Measurements from ENCODE around the gene TGFA. TPM values are rescaled to one million over a fixed set of nuclear protein-coding genes. Genes with fewer than 3 reads are reported as not detected.
A peak's percentile ranks its signal among the peaks of the same experiment; 100 is the strongest.

TGFA gene
- total RNA-seq, 1 experiment from 2014 or later, result 7.8 TPM

- no peaks in the 10 kb centered on the region for H3K36me3 ChIP-seq
- H3K27me3 ChIP-seq, result no peaks in the 10 kb centered on the region
- H3K27ac ChIP-seq, result no peak overlapping the region
- DNase-seq, result no peak
- H3K4me1 ChIP-seq, result no peaks in the 10 kb centered on the region
- no peaks in the 10 kb centered on the region for H3K9me3 ChIP-seq (replicated peaks)
- H3K4me3 ChIP-seq, result no peak overlapping the region
Measured at GRCh38 chr2:70461981-70462876, 91.4 kb downstream of the TGFA start.

DNA sequence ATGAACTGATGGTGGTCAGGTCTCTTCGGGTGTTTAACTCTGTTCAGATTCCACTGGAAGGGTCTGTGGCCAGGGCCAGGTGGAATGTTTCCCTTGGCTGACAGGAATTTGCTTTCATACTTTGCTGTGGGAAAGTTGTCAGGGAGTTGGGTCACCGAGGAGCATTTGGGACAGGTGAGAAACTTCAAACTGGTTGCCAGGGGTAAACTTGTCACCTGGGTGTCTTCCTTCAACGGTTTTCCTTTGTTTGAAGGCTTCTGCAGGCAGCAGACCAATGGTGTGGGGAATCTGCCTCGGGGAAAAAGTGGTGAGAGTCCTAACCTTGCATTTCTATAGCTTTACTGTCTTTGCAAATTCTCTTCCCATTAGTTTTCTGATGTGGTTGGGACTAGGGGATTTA, 92.2 kb downstream of the TGFA start:
- H3K27ac ChIP-seq, result no peak overlapping the region
- no peaks in the 10 kb centered on the region for H3K4me1 ChIP-seq
- no peaks in the 10 kb centered on the region for H3K36me3 ChIP-seq
- no peak for DNase-seq
- no peaks in the 10 kb centered on the region for H3K9me3 ChIP-seq (replicated peaks)
- H3K4me3 ChIP-seq, result no peak overlapping the region
- H3K27me3 ChIP-seq, result no peaks in the 10 kb centered on the region

- Histone ChIP-seq H3K9me3 (replicated peaks) (no peaks in the 10 kb centered on the region), H3K27ac (no peak overlapping the region), H3K36me3 (no peaks in the 10 kb centered on the region), H3K4me1 (no peaks in the 10 kb centered on the region), H3K4me3 (no peak overlapping the region), H3K27me3 (no peaks in the 10 kb centered on the region)
- DNase-seq, result no peak
Measured at GRCh38 chr2:70460333-70460732, 93.3 kb downstream of the TGFA start.

- Histone ChIP-seq H3K27me3 (no peaks in the 10 kb centered on the region), H3K4me3 (no peak overlapping the region), H3K9me3 (replicated peaks) (no peaks in the 10 kb centered on the region), H3K4me1 (no peaks in the 10 kb centered on the region), H3K27ac (no peak overlapping the region), H3K36me3 (no peaks in the 10 kb centered on the region)
- no peak for DNase-seq
Measured at GRCh38 chr2:70458661-70459060, 95.0 kb downstream of the TGFA start.

- H3K9me3 ChIP-seq (replicated peaks), result no peaks in the 10 kb centered on the region
- H3K27me3 ChIP-seq, result no peaks in the 10 kb centered on the region
- DNase-seq, result no peak
Measured at GRCh38 chr2:70456585-70457495, 96.8 kb downstream of the TGFA start.

DNA sequence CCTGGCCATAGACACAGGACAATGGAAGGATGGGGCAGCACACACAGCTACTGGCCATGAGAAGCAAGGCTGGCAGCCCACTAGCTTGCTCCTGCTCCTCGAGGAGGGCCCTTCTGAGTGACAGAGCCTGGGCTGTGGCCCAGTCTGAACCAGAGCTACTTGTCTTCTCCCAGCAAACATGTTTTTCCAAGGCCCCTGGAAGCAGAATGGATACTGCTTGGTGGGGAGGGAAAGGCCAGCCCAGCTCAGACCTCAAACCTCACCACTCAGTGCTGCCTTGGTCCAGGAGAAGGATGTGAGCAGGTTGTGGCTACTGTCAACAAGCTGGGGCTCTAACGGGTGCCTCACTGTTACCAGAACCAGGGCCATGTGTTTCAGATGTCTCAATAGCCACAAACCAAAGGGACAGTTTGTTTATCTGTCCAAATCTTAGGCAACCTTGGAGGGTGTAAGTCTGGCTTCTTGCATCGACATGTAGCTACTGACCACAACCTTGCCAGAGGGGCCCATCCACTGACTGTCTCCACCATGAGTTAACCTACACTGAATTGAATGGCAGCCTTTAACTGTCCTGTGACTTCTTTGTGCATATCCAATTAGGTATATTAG, 98.6 kb downstream of the TGFA start:
- H3K27me3 ChIP-seq, result no peaks in the 10 kb centered on the region
- no peaks in the 10 kb centered on the region for H3K36me3 ChIP-seq
- H3K4me1 ChIP-seq, result no peaks in the 10 kb centered on the region
- H3K4me3 ChIP-seq, result no peak overlapping the region
- H3K27ac ChIP-seq, result no peak overlapping the region
- no peaks in the 10 kb centered on the region for H3K9me3 ChIP-seq (replicated peaks)
- DNase-seq, result no peak

More at GRCh38 chr2:70456585-70457495, 96.8 kb downstream of the TGFA start:
- H3K36me3 ChIP-seq, result no peaks in the 10 kb centered on the region
- no peak overlapping the region for H3K4me3 ChIP-seq
- H3K4me1 ChIP-seq, result no peaks in the 10 kb centered on the region
- H3K27ac ChIP-seq, result no peak overlapping the region

DNA sequence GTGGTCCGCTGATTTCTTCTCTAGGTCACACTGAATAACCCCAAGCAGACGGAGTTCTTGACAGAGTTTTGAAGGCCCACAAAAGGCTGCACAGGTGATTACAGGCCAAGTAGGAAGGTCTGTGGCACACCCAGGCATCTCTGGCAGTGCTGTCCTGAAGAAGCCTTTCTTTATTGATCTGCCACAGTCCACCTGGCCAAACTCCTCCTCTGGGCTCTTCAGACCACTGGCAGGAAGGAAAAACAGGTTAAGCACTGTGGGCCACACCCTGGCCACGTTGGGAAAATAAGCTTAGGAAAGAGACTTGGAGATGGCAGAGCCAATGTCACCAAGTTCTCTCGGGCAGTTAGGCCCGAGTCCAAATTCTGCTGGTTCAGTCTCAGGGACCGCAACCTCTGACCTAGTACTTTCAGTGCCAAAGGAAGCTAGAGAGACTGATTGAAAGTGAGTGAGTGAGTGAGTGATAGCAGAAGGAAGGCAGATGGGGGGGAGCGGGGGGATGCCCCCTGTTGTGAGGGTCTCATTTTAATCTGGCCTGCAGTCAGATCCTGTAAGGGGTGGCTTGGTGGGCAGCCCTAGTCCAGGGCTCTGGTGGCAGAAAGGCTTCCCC, 102.9 kb downstream of the TGFA start:
- Histone ChIP-seq H3K36me3 (no peaks in the 10 kb centered on the region), H3K9me3 (replicated peaks) (no peaks in the 10 kb centered on the region), H3K27ac (no peak overlapping the region), H3K4me3 (no peak overlapping the region), H3K4me1 (no peaks in the 10 kb centered on the region), H3K27me3 (no peaks in the 10 kb centered on the region)
- DNase-seq, result no peak

- Histone ChIP-seq H3K9me3 (replicated peaks) (no peaks in the 10 kb centered on the region), H3K36me3 (no peaks in the 10 kb centered on the region), H3K4me1 (no peaks in the 10 kb centered on the region; the same call in 1 of the 2 replicates), H3K27me3 (no peaks in the 10 kb centered on the region), H3K27ac (no peak overlapping the region), H3K4me3 (no peak overlapping the region)
- no peak for DNase-seq
Measured at GRCh38 chr2:70448041-70448440, 105.6 kb downstream of the TGFA start.

GRCh38 chr2:70443726-70444125, 109.9 kb downstream of the TGFA start:
- Histone ChIP-seq H3K4me1 (no peaks in the 10 kb centered on the region; the same call in 1 of the 2 replicates), H3K27me3 (no peaks in the 10 kb centered on the region), H3K36me3 (no peaks in the 10 kb centered on the region), H3K9me3 (replicated peaks) (no peaks in the 10 kb centered on the region), H3K27ac (no peak overlapping the region), H3K4me3 (no peak overlapping the region)
- DNase-seq, result peak in 1 of 2 experiments; percentile 25

GRCh38 chr2:70443078-70443465, 110.6 kb downstream of the TGFA start:
- no peaks in the 10 kb centered on the region for H3K9me3 ChIP-seq (replicated peaks)

GRCh38 chr2:70442301-70443077, 111.1 kb downstream of the TGFA start:
- H3K4me3 ChIP-seq, result no peak overlapping the region
- no peaks in the 10 kb centered on the region for H3K27me3 ChIP-seq
- no peaks in the 10 kb centered on the region for H3K36me3 ChIP-seq
- DNase-seq, result no peak
- no peaks in the 10 kb centered on the region; the same call in 1 of the 2 replicates for H3K4me1 ChIP-seq
- H3K27ac ChIP-seq, result no peak overlapping the region
- H3K9me3 ChIP-seq (replicated peaks), result no peaks in the 10 kb centered on the region

More at GRCh38 chr2:70443078-70443465, 110.6 kb downstream of the TGFA start:
- Histone ChIP-seq H3K4me3 (no peak overlapping the region), H3K27ac (no peak overlapping the region), H3K4me1 (no peaks in the 10 kb centered on the region; the same call in 1 of the 2 replicates), H3K27me3 (no peaks in the 10 kb centered on the region), H3K36me3 (no peaks in the 10 kb centered on the region)
- no peak for DNase-seq

GRCh38 chr2:70440621-70441020, 113.0 kb downstream of the TGFA start:
- DNase-seq, result no peak
- Histone ChIP-seq H3K27ac (no peak overlapping the region), H3K36me3 (no peaks in the 10 kb centered on the region), H3K4me3 (no peak overlapping the region), H3K9me3 (replicated peaks) (no peaks in the 10 kb centered on the region), H3K4me1 (no peaks in the 10 kb centered on the region; the same call in 1 of the 2 replicates), H3K27me3 (no peaks in the 10 kb centered on the region)

DNA sequence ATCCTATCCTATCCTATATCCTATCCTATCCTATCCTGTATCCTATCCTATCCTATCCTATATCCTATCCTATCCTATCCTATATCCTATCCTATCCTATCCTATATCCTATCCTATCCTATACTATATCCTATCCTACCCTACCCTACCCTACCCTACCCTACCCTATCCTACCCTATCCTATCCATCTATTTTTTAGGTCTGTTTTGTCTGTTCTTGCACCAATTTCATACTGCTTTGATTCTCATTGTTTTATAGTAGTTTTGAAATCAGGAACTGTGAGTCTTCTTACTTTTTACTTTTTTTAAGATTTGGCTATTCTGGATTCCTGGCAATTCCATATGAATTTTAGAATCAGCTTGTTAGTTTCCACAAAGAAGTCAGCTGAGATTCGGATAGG, 118.5 kb downstream of the TGFA start:
- no peak for DNase-seq
- H3K4me3 ChIP-seq, result no peak overlapping the region
- H3K27me3 ChIP-seq, result no peaks in the 10 kb centered on the region
- no peak overlapping the region for H3K27ac ChIP-seq
- no peaks in the 10 kb centered on the region for H3K9me3 ChIP-seq (replicated peaks)
- H3K36me3 ChIP-seq, result no peaks in the 10 kb centered on the region
- H3K4me1 ChIP-seq, result no peaks in the 10 kb centered on the region

GRCh38 chr2:70433315-70433714, 120.3 kb downstream of the TGFA start:
- no peak for DNase-seq
- Histone ChIP-seq H3K9me3 (replicated peaks) (peaks cover 4% of the 10 kb centered on the region; the same call in 1 of the 2 replicates), H3K27ac (no peak overlapping the region), H3K36me3 (no peaks in the 10 kb centered on the region), H3K27me3 (no peaks in the 10 kb centered on the region), H3K4me1 (no peaks in the 10 kb centered on the region), H3K4me3 (no peak overlapping the region)
